ENCODE results near the gene MUTYH. TPM values are rescaled to one million over a fixed set of nuclear protein-coding genes. Genes with fewer than 3 reads are reported as not detected.

Gene MUTYH
- total and polyA plus RNA-seq, 2 of the 8 experiments (the other 6 are each of a cell fraction or from before 2014, with no cell fraction given): 51.9 to 65.7 TPM

DNA sequence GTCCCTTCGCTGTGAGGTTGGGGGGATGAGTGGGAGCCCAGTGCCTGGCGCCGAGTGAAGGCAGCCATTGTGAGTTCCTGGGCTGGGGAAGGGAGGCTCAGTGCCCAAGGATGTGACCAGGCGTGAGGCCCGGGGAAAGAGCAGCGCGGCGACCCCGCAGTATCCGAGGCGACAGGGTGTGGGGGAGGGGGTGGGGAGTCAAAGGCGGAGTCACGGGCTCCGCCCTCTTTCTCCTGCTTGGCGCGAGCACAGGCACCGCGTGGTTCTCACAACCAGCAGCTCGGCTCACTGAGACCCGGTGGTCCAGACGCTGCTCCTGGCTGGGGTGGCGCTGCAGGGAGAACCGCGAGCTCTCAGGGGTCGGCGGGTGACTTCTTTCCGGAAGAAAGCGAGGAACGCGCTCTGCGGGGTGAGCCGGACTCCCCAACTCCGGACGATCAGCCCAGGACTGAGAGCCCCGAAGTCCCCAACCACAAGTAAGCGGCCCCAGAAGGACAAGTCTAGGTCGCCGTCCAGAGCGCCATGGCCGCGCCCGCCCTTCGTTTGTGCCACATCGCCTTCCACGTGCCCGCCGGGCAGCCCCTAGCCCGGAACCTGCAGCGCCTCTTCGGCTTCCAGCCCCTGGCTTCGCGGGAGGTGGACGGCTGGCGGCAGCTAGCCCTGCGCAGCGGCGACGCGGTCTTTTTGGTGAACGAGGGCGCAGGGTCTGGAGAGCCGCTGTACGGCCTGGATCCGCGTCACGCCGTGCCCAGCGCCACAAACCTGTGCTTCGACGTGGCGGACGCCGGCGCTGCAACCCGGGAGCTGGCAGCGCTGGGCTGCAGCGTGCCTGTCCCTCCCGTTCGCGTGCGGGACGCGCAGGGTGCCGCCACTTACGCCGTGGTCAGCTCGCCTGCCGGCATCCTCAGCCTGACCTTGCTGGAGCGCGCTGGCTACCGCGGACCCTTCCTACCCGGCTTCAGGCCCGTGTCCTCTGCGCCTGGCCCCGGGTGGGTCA is 13.3 kb downstream of the MUTYH start, which contains the start of gene HPDL (continued):
- peak; percentile 17; the same call in 1 of the 2 replicates for TF ChIP-seq KDM1A (IDR thresholded peaks at IDR 0.05; ENCODE audit: borderline replicate concordance, low read length)
- peak; percentile 45; the same call in 1 of the 2 replicates for TF ChIP-seq RBBP5 (IDR thresholded peaks at IDR 0.05; ENCODE audit: borderline replicate concordance, low read depth, low read length)
- TF ChIP-seq SP1 (IDR thresholded peaks at IDR 0.05; ENCODE audit: low read depth, low read length): peak; percentile 79
- TF ChIP-seq TBP (IDR thresholded peaks at IDR 0.05; ENCODE audit: low read depth, low read length): peak; percentile 94
- TF ChIP-seq BRCA1 (IDR thresholded peaks at IDR 0.05; ENCODE audit: low read depth, low read length): no peak
- no peak for TF ChIP-seq CBX5 (IDR thresholded peaks at IDR 0.05; ENCODE audit: low read depth, low read length)
- peak; percentile 14 to 23; a peak in 1 of 4 replicates for TF ChIP-seq RAD21 (IDR thresholded peaks at IDR 0.05 in 1 of 2, conservative IDR thresholded peaks at IDR 0.05 in 1 of 2; ENCODE audit: low read depth in 2 of 2, low read length in 2 of 2)
- TF ChIP-seq SRF (IDR thresholded peaks at IDR 0.05; ENCODE audit: low read depth, low read length): no peak
- TF ChIP-seq CBX8 (IDR thresholded peaks at IDR 0.05; ENCODE audit: borderline replicate concordance, low read depth, low read length): no peak
- TF ChIP-seq NRF1 (IDR thresholded peaks at IDR 0.05; ENCODE audit: low read depth, low read length): no peak
- TF ChIP-seq TEAD4 (IDR thresholded peaks at IDR 0.05; ENCODE audit: low read depth, low read length): no peak
- TF ChIP-seq TAF1 (IDR thresholded peaks at IDR 0.05; ENCODE audit: low read depth, low read length): peak; percentile 99
- no peak for TF ChIP-seq CHD1 (IDR thresholded peaks at IDR 0.05; ENCODE audit: low read depth, low read length)
- TF ChIP-seq, protein P1, sequence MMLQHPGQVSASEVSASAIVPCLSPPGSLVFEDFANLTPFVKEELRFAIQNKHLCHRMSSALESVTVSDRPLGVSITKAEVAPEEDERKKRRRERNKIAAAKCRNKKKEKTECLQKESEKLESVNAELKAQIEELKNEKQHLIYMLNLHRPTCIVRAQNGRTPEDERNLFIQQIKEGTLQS (IDR thresholded peaks at IDR 0.05; ENCODE audit: insufficient read depth, low read depth, low read length): no peak
- no peak for TF ChIP-seq SUZ12 (IDR thresholded peaks at IDR 0.05; ENCODE audit: low read length)
- TF ChIP-seq MAFK (IDR thresholded peaks at IDR 0.05; ENCODE audit: low read depth, low read length): no peak
- TF ChIP-seq, protein P2, sequence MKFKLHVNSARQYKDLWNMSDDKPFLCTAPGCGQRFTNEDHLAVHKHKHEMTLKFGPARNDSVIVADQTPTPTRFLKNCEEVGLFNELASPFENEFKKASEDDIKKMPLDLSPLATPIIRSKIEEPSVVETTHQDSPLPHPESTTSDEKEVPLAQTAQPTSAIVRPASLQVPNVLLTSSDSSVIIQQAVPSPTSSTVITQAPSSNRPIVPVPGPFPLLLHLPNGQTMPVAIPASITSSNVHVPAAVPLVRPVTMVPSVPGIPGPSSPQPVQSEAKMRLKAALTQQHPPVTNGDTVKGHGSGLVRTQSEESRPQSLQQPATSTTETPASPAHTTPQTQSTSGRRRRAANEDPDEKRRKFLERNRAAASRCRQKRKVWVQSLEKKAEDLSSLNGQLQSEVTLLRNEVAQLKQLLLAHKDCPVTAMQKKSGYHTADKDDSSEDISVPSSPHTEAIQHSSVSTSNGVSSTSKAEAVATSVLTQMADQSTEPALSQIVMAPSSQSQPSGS (IDR thresholded peaks at IDR 0.05; ENCODE audit: low read length): peak; percentile 56; the same call in 1 of the 2 replicates
- TF ChIP-seq RXRA (IDR thresholded peaks at IDR 0.05; ENCODE audit: insufficient read depth, low read depth, low read length): no peak
- no peak for TF ChIP-seq RFX5 (IDR thresholded peaks at IDR 0.05; ENCODE audit: borderline replicate concordance, low read depth, low read length)
- no peak for TF ChIP-seq JUN (IDR thresholded peaks at IDR 0.05; ENCODE audit: low read depth, low read length)
- TF ChIP-seq NANOG (IDR thresholded peaks at IDR 0.05; ENCODE audit: insufficient read depth, low read depth, low read length, poor library complexity, severe bottlenecking): no peak
